ENCODE data around the gene CLIP3.
A peak's percentile ranks its signal among the peaks of the same experiment; 100 is the strongest.

CLIP3 gene

GRCh38 chr19:35978271-35978670 is 54.4 kb downstream of the CLIP3 start:
- no peak for DNase-seq (ENCODE audit: low spot score)

- no peak for DNase-seq (ENCODE audit: low spot score)
These were observed 55.0 kb downstream of the CLIP3 start for GRCh38 chr19:35977446-35978222.

GRCh38 chr19:35975608-35976214 is 57.0 kb downstream of the CLIP3 start:
- DNase-seq (ENCODE audit: low spot score) = peak; percentile 40

GRCh38 chr19:35973487-35973886 is 59.2 kb downstream of the CLIP3 start:
- no peak for DNase-seq (ENCODE audit: low spot score)

GRCh38 chr19:35966771-35967170 is 65.9 kb downstream of the CLIP3 start:
- no peak for DNase-seq (ENCODE audit: low spot score)
